BJ (cell line): ENCODE measurements around the gene CCNL1. TPM values are rescaled to one million over a fixed set of nuclear protein-coding genes. Genes with fewer than 3 reads are reported as not detected.

Experiments used
- CTCF ChIA-PET: fragments of 350-600 bp; formaldehyde crosslinking; extraction: SDS; loops from one replicate; lab custom pipeline; 2021; ENCODE audit warnings: antibody characterized with exemption, inconsistent platforms; lab: Yijun Ruan, JAX
- POLR2A ChIA-PET: fragments of 300-600 bp; sonication (Branson Sonifier 250); formaldehyde crosslinking; extraction: SDS; loops from one replicate; lab custom pipeline; 2021; ENCODE audit warnings: antibody characterized with exemption; lab: Charles Lee
- DNase-seq: peaks from one replicate; pipeline ENCODE4 v3.0.0-alpha.2; 2011; ENCODE audit warnings: low read depth
- H3K27me3 ChIP-seq: 2 replicates; pipeline ENCODE4 v1.6.0; 2011; ENCODE audit warnings: low read length; ENCODE audit not compliant: control insufficient read depth, insufficient read depth
- H3K36me3 ChIP-seq: 2 replicates; pipeline ENCODE4 v1.5.1; 2011; ENCODE audit warnings: low read length; ENCODE audit not compliant: control insufficient read depth, insufficient read depth
- H3K4me3 ChIP-seq: 2 replicates; pipeline ENCODE4 v1.5.1; 2011; ENCODE audit warnings: low read depth, mild to moderate bottlenecking, control low read depth, low read length
- CTCF ChIP-seq: IDR thresholded peaks from 2 replicates; pipeline ENCODE4 v1.5.1; 2011; ENCODE audit warnings: low read depth, mild to moderate bottlenecking, control low read depth, inconsistent platforms, low read length, moderate library complexity; ENCODE audit not compliant: insufficient read depth
- polyA plus RNA-seq: library from polyadenylated mRNA; depleted of rRNA; stranded (reverse); fragments of >200 nt; gene quantifications from 2 replicates; pipeline ENCODE4 v1.2.3, GENCODE V29; 2011

CCNL1 gene
- polyA plus RNA-seq, 1 experiment = 145 TPM

GRCh38 chr3:157152438-157152837 lies 7.5 kb downstream of the CCNL1 start:
- Histone ChIP-seq H3K4me3 (no peak overlapping the region), H3K27me3 (no peaks in the 10 kb centered on the region), H3K36me3 (peaks cover 20% of the 10 kb centered on the region)
- no peak for TF ChIP-seq CTCF
- CTCF ChIA-PET = interaction anchor here (1.1 kb wide), 1 partner anchor 15 kb away, joined by 4 read pairs; no protein-coding TSS in a partner anchor
- POLR2A ChIA-PET = no interaction called here
- DNase-seq = no peak

GRCh38 chr3:157151627-157152026 lies 8.3 kb downstream of the CCNL1 start:
- Histone ChIP-seq H3K4me3 (no peak overlapping the region), H3K27me3 (no peaks in the 10 kb centered on the region), H3K36me3 (peaks cover 20% of the 10 kb centered on the region)
- ChIA-PET POLR2A (no interaction called here), CTCF (interaction anchor here (2.8 kb wide), 1 partner anchor 14 kb away, joined by 11 read pairs; no protein-coding TSS in a partner anchor)
- TF ChIP-seq CTCF = no peak
- DNase-seq = no peak

GRCh38 chr3:157151151-157151550 lies 8.8 kb downstream of the CCNL1 start:
- no peak for DNase-seq
- CTCF ChIA-PET = interaction anchor here (1.3 to 2.8 kb wide), 3 partner anchors 13 to 354 kb away, joined by 3 to 11 read pairs (median 3); no protein-coding TSS in a partner anchor
- no peak for TF ChIP-seq CTCF
- Histone ChIP-seq H3K4me3 (no peak overlapping the region), H3K27me3 (no peaks in the 10 kb centered on the region), H3K36me3 (peaks cover 21% of the 10 kb centered on the region)
- POLR2A ChIA-PET = no interaction called here

GRCh38 chr3:157149136-157149696 lies 10.7 kb downstream of the CCNL1 start:
- CTCF ChIA-PET = interaction anchor here (1.0 to 2.8 kb wide), 5 partner anchors 11 to 53 kb away, joined by 3 to 11 read pairs (median 3); no protein-coding TSS in a partner anchor
- DNase-seq = no peak
- POLR2A ChIA-PET = no interaction called here
- no peak overlapping the region for H3K4me3 ChIP-seq
- TF ChIP-seq CTCF = no peak
- peaks cover 23% of the 10 kb centered on the region for H3K36me3 ChIP-seq
- H3K27me3 ChIP-seq = no peaks in the 10 kb centered on the region

- no peak for TF ChIP-seq CTCF
- no peak for DNase-seq
- H3K36me3 ChIP-seq = peaks cover 23% of the 10 kb centered on the region
- CTCF ChIA-PET = interaction anchor here (1.0 to 1.2 kb wide), 3 partner anchors 11 to 53 kb away, joined by 3 read pairs; no protein-coding TSS in a partner anchor
- no peaks in the 10 kb centered on the region for H3K27me3 ChIP-seq
- POLR2A ChIA-PET = no interaction called here
- H3K4me3 ChIP-seq = no peak overlapping the region
These were observed 11.6 kb downstream of the CCNL1 start for GRCh38 chr3:157148196-157148889.
